H1 (cell line): ENCODE results near the gene HTD2. TPM values are rescaled to one million over a fixed set of nuclear protein-coding genes. Genes with fewer than 3 reads are reported as not detected.

Source experiments
- ASH2L ChIP-seq: fragments of 200-600, 300-600 bp; sonication (generic); IDR thresholded peaks from one replicate; pipeline ENCODE4 v1.7.1; 2017; ENCODE audit warnings: low read length
- CREB1 ChIP-seq: IDR thresholded peaks from 2 replicates; pipeline ENCODE4 v1.6.1; 2012; ENCODE audit warnings: inconsistent platforms
- polyA plus RNA-seq, 7 experiments: library from polyadenylated mRNA; depleted of rRNA in 3 of 7; stranded (reverse) in 5 of 7; unstranded in 2 of 7; fragments of >200 nt in 5 of 7; fragments of 200-250 nt in 2 of 7; gene quantifications; 1 replicate in 5 of 7; 2 replicates in 1 of 7; 4 replicates in 1 of 7; pipeline versions ENCODE4 v1.2.1 to v1.2.3, GENCODE V29; 2011 to 2013; ENCODE audit warnings: missing spikeins in 2 of 7, mixed read lengths in 2 of 7
- total RNA-seq: library from RNA; stranded (reverse); fragmentation: NEBNext Ultra II Directional; extraction: Animal tissue kit (Norgen Biotek cat#: 25700); gene quantifications from 2 replicates; pipeline ENCODE4 v1.2.1, GENCODE V29; 2021
- TF ChIP-seq, protein P1 (sequence below): IDR thresholded peaks from 2 replicates; pipeline ENCODE4 v1.6.1; 2012; ENCODE audit warnings: inconsistent platforms

HTD2 gene
- total and polyA plus RNA-seq, 2 of the 8 experiments (the other 6 are each of a cell fraction or from before 2014, with no cell fraction given): 8.8 to 10.8 TPM

- no peak for TF ChIP-seq ASH2L
- TF ChIP-seq CREB1: no peak
- TF ChIP-seq, protein P1, sequence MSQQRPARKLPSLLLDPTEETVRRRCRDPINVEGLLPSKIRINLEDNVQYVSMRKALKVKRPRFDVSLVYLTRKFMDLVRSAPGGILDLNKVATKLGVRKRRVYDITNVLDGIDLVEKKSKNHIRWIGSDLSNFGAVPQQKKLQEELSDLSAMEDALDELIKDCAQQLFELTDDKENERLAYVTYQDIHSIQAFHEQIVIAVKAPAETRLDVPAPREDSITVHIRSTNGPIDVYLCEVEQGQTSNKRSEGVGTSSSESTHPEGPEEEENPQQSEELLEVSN: no peak
These were observed 48.9 kb downstream of the HTD2 start (continued) for GRCh38 chr3:58355179-58355578.
